ENCODE measurements around the gene FPR2. TPM values are rescaled to one million over a fixed set of nuclear protein-coding genes. Genes with fewer than 3 reads are reported as not detected.

Gene FPR2
- 0.95 TPM for total RNA-seq
- long read RNA-seq, result 0 reads

- ATAC-seq, result no peak
- DNase-seq (ENCODE audit: missing footprints), result no peak
- intact Hi-C loops (cut with DNase I), result no loop called here
Measured at GRCh38 chr19:51760697-51761356, at the start of gene FPR2. Gene FPR2 (plus strand): TSS chr19:51761180. CDS start chr19:51768659, 7,479 bp downstream.

- DNase-seq (ENCODE audit: missing footprints) (no peak), ATAC-seq (no peak)
- intact Hi-C loops (cut with DNase I), result loop anchor here (5.0 kb wide), 1 partner anchor 66 kb away; no protein-coding TSS in a partner anchor
Measured at GRCh38 chr19:51711702-51712101, 49.3 kb upstream of the FPR2 start.

GRCh38 chr19:51712461-51713081 is 48.4 kb upstream of the FPR2 start:
- intact Hi-C loops (cut with DNase I), result loop anchor here (5.0 kb wide), 1 partner anchor 65 kb away; no protein-coding TSS in a partner anchor
- no peak for DNase-seq (ENCODE audit: missing footprints)
- ATAC-seq, result no peak

GRCh38 chr19:51713319-51714285 is 47.4 kb upstream of the FPR2 start:
- intact Hi-C loops (cut with DNase I), result loop anchor here (5.0 kb wide), 1 partner anchor 64 kb away; no protein-coding TSS in a partner anchor
- DNase-seq (ENCODE audit: missing footprints), result no peak
- ATAC-seq, result no peak

GRCh38 chr19:51714848-51715247 is 46.1 kb upstream of the FPR2 start:
- intact Hi-C loops (cut with DNase I), result loop anchor here (5.0 kb wide), 1 partner anchor 62 kb away; no protein-coding TSS in a partner anchor
- DNase-seq (ENCODE audit: missing footprints), result no peak
- ATAC-seq, result no peak

- DNase-seq (ENCODE audit: missing footprints) (no peak), ATAC-seq (no peak)
- intact Hi-C loops (cut with DNase I), result no loop called here
Measured at GRCh38 chr19:51715850-51716249, 45.1 kb upstream of the FPR2 start.

GRCh38 chr19:51716925-51717324 is 44.1 kb upstream of the FPR2 start:
- no peak for DNase-seq (ENCODE audit: missing footprints)
- no peak for ATAC-seq
- intact Hi-C loops (cut with DNase I), result no loop called here

GRCh38 chr19:51719251-51719988 is 41.6 kb upstream of the FPR2 start:
- ATAC-seq, result peak; percentile 18

GRCh38 chr19:51721905-51722304 is 39.1 kb upstream of the FPR2 start:
- ATAC-seq, result no peak
- intact Hi-C loops (cut with DNase I), result no loop called here
- DNase-seq (ENCODE audit: missing footprints), result no peak

More at GRCh38 chr19:51719251-51719988, 41.6 kb upstream of the FPR2 start:
- DNase-seq (ENCODE audit: missing footprints), result no peak
- intact Hi-C loops (cut with DNase I), result no loop called here

GRCh38 chr19:51722492-51722891 is 38.5 kb upstream of the FPR2 start:
- DNase-seq (ENCODE audit: missing footprints) (no peak), ATAC-seq (no peak)
- intact Hi-C loops (cut with DNase I), result no loop called here

GRCh38 chr19:51724543-51724942 is 36.4 kb upstream of the FPR2 start:
- ATAC-seq, result no peak
- intact Hi-C loops (cut with DNase I), result no loop called here

GRCh38 chr19:51726049-51726448 is 34.9 kb upstream of the FPR2 start:
- peak; percentile 73 for DNase-seq (ENCODE audit: missing footprints)
- intact Hi-C loops (cut with DNase I), result no loop called here
- peak; percentile 75 for ATAC-seq

More at GRCh38 chr19:51724543-51724942, 36.4 kb upstream of the FPR2 start:
- DNase-seq (ENCODE audit: missing footprints), result no peak

- intact Hi-C loops (cut with DNase I), result no loop called here
- DNase-seq (ENCODE audit: missing footprints) (no peak), ATAC-seq (no peak)
Measured at GRCh38 chr19:51727349-51727880, 33.6 kb upstream of the FPR2 start.

GRCh38 chr19:51729781-51730180 is 31.2 kb upstream of the FPR2 start:
- no peak for DNase-seq (ENCODE audit: missing footprints)
- intact Hi-C loops (cut with DNase I), result no loop called here
- ATAC-seq, result no peak

GRCh38 chr19:51733742-51734522 is 27.0 kb upstream of the FPR2 start:
- ATAC-seq (no peak), DNase-seq (ENCODE audit: missing footprints) (no peak)
- intact Hi-C loops (cut with DNase I), result no loop called here

GRCh38 chr19:51735759-51736449 is 25.1 kb upstream of the FPR2 start:
- DNase-seq (ENCODE audit: missing footprints) (peak; percentile 88), ATAC-seq (peak; percentile 48)
- intact Hi-C loops (cut with DNase I), result no loop called here

GRCh38 chr19:51737389-51737788 is 23.6 kb upstream of the FPR2 start:
- no peak for DNase-seq (ENCODE audit: missing footprints)
- ATAC-seq, result no peak
- intact Hi-C loops (cut with DNase I), result no loop called here
